Ascending aorta (tissue), 2 donors: ENCODE results near the gene PTPRN2. TPM values are rescaled to one million over a fixed set of nuclear protein-coding genes. Genes with fewer than 3 reads are reported as not detected.

Experiments
- DNase-seq, 2 donors: peaks; one replicate each; pipeline ENCODE4 v3.0.0-alpha.2; 2019; ENCODE audit warnings: low spot score in 2 of 2
- H3K27ac ChIP-seq, 2 donors: fragments of 200-600 bp; sonication (generic); one replicate each; pipeline ENCODE4 v1.5.1; 2016 to 2017; ENCODE audit warnings: mild to moderate bottlenecking in 1 of 2
- H3K27me3 ChIP-seq: fragments of 200-600 bp; sonication (generic); one replicate; pipeline ENCODE4 v1.5.1; 2017
- H3K36me3 ChIP-seq, 2 donors: fragments of 200-600 bp; sonication (generic); one replicate each; pipeline ENCODE4 v1.5.1; 2016
- H3K4me1 ChIP-seq, 2 donors: fragments of 200-600 bp; sonication (generic); one replicate each; pipeline ENCODE4 v1.5.1; 2016 to 2017; ENCODE audit warnings: mild to moderate bottlenecking in 1 of 2
- H3K4me3 ChIP-seq, 2 donors: fragments of 200-600 bp; sonication (generic); one replicate each; pipeline ENCODE4 v1.5.1; 2016 to 2017; ENCODE audit warnings: mild to moderate bottlenecking in 1 of 2
- H3K9me3 ChIP-seq, 2 donors: fragments of 200-600 bp; sonication (generic); one replicate each; pipeline ENCODE4 v1.5.1; 2016
- CTCF ChIP-seq, 3 experiments: fragments of 200-600 bp in 2 of 3; fragments of 450-650 bp in 1 of 3; sonication (generic) in 2 of 3; IDR thresholded peaks; one replicate each; pipeline ENCODE4 v1.5.1; 2016 to 2019; ENCODE audit warnings: antibody characterized with exemption in 3 of 3, mild to moderate bottlenecking in 1 of 3, moderate library complexity in 1 of 3
- intact Hi-C: fragments of 100-400 bp; cut with DNase I; formaldehyde crosslinking; loops from one replicate; pipeline ENCODE4 v1.15.1; 2023
- total RNA-seq: library from RNA; depleted of rRNA; stranded (reverse); fragments of >200 nt; gene quantifications from one replicate; pipeline ENCODE4 v1.1.0, GENCODE V29; 2016

PTPRN2 gene
- total RNA-seq, 1 donor from 2014 or later: 7.3 TPM

- H3K27me3 ChIP-seq: no peaks in the 10 kb centered on the region
- no peak overlapping the region for H3K27ac ChIP-seq
- no peak for TF ChIP-seq CTCF (IDR thresholded peaks at IDR 0.05)
- H3K9me3 ChIP-seq: no peaks in the 10 kb centered on the region
- no peak overlapping the region for H3K4me3 ChIP-seq
- intact Hi-C loops: no loop called here
- H3K4me1 ChIP-seq: no peaks in the 10 kb centered on the region
- no peaks in the 10 kb centered on the region for H3K36me3 ChIP-seq
- DNase-seq: no peak
These were observed 591.1 kb downstream of the PTPRN2 start for GRCh38 chr7:157996359-157997079.

GRCh38 chr7:157995815-157996214, 591.8 kb downstream of the PTPRN2 start:
- H3K27me3 ChIP-seq: no peaks in the 10 kb centered on the region
- H3K36me3 ChIP-seq: no peaks in the 10 kb centered on the region
- no peak overlapping the region for H3K27ac ChIP-seq
- no peak for DNase-seq
- H3K4me3 ChIP-seq: no peak overlapping the region
- intact Hi-C loops: no loop called here
- H3K4me1 ChIP-seq: no peaks in the 10 kb centered on the region
- TF ChIP-seq CTCF (IDR thresholded peaks at IDR 0.05): no peak
- H3K9me3 ChIP-seq: no peaks in the 10 kb centered on the region

- intact Hi-C loops: no loop called here
- H3K9me3 ChIP-seq: no peaks in the 10 kb centered on the region
- H3K27ac ChIP-seq: no peak overlapping the region
- no peak for DNase-seq
- H3K27me3 ChIP-seq: no peaks in the 10 kb centered on the region
- no peak overlapping the region for H3K4me3 ChIP-seq
- TF ChIP-seq CTCF (IDR thresholded peaks at IDR 0.05): no peak
- no peaks in the 10 kb centered on the region for H3K4me1 ChIP-seq
- H3K36me3 ChIP-seq: no peaks in the 10 kb centered on the region
These were observed 593.3 kb downstream of the PTPRN2 start for GRCh38 chr7:157994319-157994718.

- TF ChIP-seq CTCF (IDR thresholded peaks at IDR 0.05): no peak
- H3K4me1 ChIP-seq: no peaks in the 10 kb centered on the region
- H3K27me3 ChIP-seq: no peaks in the 10 kb centered on the region
- no peak overlapping the region for H3K27ac ChIP-seq
- H3K9me3 ChIP-seq: no peaks in the 10 kb centered on the region
- DNase-seq: no peak
- intact Hi-C loops: no loop called here
- no peaks in the 10 kb centered on the region for H3K36me3 ChIP-seq
- no peak overlapping the region for H3K4me3 ChIP-seq
These were observed 594.1 kb downstream of the PTPRN2 start for GRCh38 chr7:157993406-157994105.

- no peaks in the 10 kb centered on the region for H3K4me1 ChIP-seq
- TF ChIP-seq CTCF (IDR thresholded peaks at IDR 0.05): no peak
- DNase-seq: no peak
- no peaks in the 10 kb centered on the region for H3K9me3 ChIP-seq
- H3K27me3 ChIP-seq: no peaks in the 10 kb centered on the region
- H3K4me3 ChIP-seq: no peak overlapping the region
- H3K27ac ChIP-seq: no peak overlapping the region
- intact Hi-C loops: no loop called here
- no peaks in the 10 kb centered on the region for H3K36me3 ChIP-seq
These were observed 595.0 kb downstream of the PTPRN2 start for GRCh38 chr7:157992511-157993160.
